Activated CD8-positive, alpha-beta T cell treated with anti-CD3 and anti-CD28 coated beads for 36 hours (primary cell): ENCODE measurements around the gene LLGL2. TPM values are rescaled to one million over a fixed set of nuclear protein-coding genes. Genes with fewer than 3 reads are reported as not detected.
A peak's percentile ranks its signal among the peaks of the same experiment; 100 is the strongest.

Source experiments
- ATAC-seq: fragments of 200-7000 bp; cut with Tn5 transposase; one replicate; pipeline ENCODE4 v1.10.0; 2021; ENCODE audit warnings: mild to moderate bottlenecking, moderate library complexity
- CTCF ChIA-PET: fragments of 350-600 bp; sonication (Branson Sonifier 250); formaldehyde crosslinking; loops from one replicate; lab custom pipeline; 2021; ENCODE audit warnings: antibody characterized with exemption; lab: Charles Lee
- POLR2A ChIA-PET: fragments of 350-600 bp; sonication (Branson Sonifier 250); formaldehyde crosslinking; loops from one replicate; lab custom pipeline; 2021; ENCODE audit warnings: antibody characterized with exemption; lab: Charles Lee
- DNase-seq: peaks from one replicate; pipeline ENCODE4 v3.0.0-alpha.2; 2020
- H3K27ac Mint-ChIP-seq: one replicate; pipeline ENCODE4 v1.8.0; 2021; ENCODE audit warnings: mild to moderate bottlenecking, mixed read lengths
- H3K27me3 Mint-ChIP-seq: one replicate; pipeline ENCODE4 v1.8.0; 2021; ENCODE audit warnings: mixed read lengths
- H3K36me3 Mint-ChIP-seq: one replicate; pipeline ENCODE4 v1.8.0; 2021; ENCODE audit warnings: low read depth, mixed read lengths
- H3K4me1 Mint-ChIP-seq: one replicate; pipeline ENCODE4 v1.8.0; 2021; ENCODE audit warnings: low read depth, mixed read lengths
- H3K4me3 Mint-ChIP-seq: one replicate; pipeline ENCODE4 v1.8.0; 2021; ENCODE audit warnings: mild to moderate bottlenecking, moderate library complexity, mixed read lengths
- H3K9me3 Mint-ChIP-seq: one replicate; pipeline ENCODE4 v1.8.0; 2021; ENCODE audit warnings: mixed read lengths
- CTCF ChIP-seq: fragments of 200-600 bp; IDR thresholded peaks from one replicate; pipeline ENCODE4 v1.8.0; 2022; ENCODE audit warnings: antibody characterized with exemption, mild to moderate bottlenecking
- intact Hi-C: fragments of 100-400 bp; cut with micrococcal nuclease; formaldehyde crosslinking; loops from one replicate; pipeline ENCODE4 v1.10.0; 2022
- total RNA-seq, 2 experiments: library from RNA; stranded (reverse); gene quantifications; one replicate each; pipeline ENCODE4 v1.2.3, GENCODE V29; 2021

The LLGL2 gene
- total RNA-seq, 2 experiments from 2014 or later = 7.2 to 7.4 TPM

- ATAC-seq (no peak), DNase-seq (no peak)
- Mint-ChIP-seq H3K4me3 (no peak overlapping the region), H3K9me3 (no peaks in the 10 kb centered on the region), H3K27me3 (no peaks in the 10 kb centered on the region), H3K4me1 (peaks cover 3% of the 10 kb centered on the region), H3K27ac (no peak overlapping the region), H3K36me3 (no peaks in the 10 kb centered on the region)
- ChIA-PET POLR2A (interaction anchor here (1.3 kb wide), 1 partner anchor 55 kb away, joined by 3 read pairs; the partner anchor contains the start of gene TMEM94), CTCF (interaction anchor here (1.0 kb wide), 2 partner anchors 100 to 304 kb away, joined by 3 read pairs; no protein-coding TSS in a partner anchor)
- TF ChIP-seq CTCF = no peak
- intact Hi-C loops = no loop called here
Observed at GRCh38 chr17:75511610-75512575, 13.6 kb upstream of the LLGL2 start.

- intact Hi-C loops = no loop called here
- Mint-ChIP-seq H3K4me1 (peaks cover 14% of the 10 kb centered on the region), H3K27me3 (no peaks in the 10 kb centered on the region), H3K36me3 (peaks cover 7% of the 10 kb centered on the region), H3K9me3 (no peaks in the 10 kb centered on the region), H3K27ac (no peak overlapping the region), H3K4me3 (no peak overlapping the region)
- ChIA-PET CTCF (interaction anchor here (1.0 to 1.1 kb wide), 5 partner anchors 13 to 305 kb away, joined by 3 to 4 read pairs (median 3); partner anchors contain the start of gene LLGL2), POLR2A (interaction anchor here (1.3 kb wide), 1 partner anchor 56 kb away, joined by 3 read pairs; the partner anchor contains the start of gene TMEM94)
- DNase-seq (no peak), ATAC-seq (no peak)
- TF ChIP-seq CTCF = no peak
Observed at GRCh38 chr17:75512926-75513640, 12.4 kb upstream of the LLGL2 start.

DNA sequence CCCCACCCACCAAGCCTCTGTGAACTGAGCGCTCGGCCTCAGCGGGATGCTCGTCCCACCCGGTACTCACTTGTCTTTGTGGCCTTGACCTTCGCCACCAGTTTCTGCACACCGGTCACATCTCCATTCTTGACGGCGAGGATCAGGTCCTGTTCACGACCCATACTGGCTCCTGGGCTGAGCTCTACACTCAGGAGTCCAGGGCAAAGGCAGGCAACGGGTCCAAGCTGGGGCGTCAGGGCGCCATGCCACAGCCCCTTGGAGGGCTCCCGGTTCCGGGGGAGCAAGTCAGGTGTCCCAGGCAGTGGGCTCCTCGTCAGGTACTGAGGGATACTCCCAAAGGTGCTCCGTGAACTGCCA lies 11.9 kb upstream of the LLGL2 start:
- Mint-ChIP-seq H3K4me1 (peaks cover 20% of the 10 kb centered on the region), H3K9me3 (no peaks in the 10 kb centered on the region), H3K4me3 (no peak overlapping the region), H3K36me3 (peaks cover 12% of the 10 kb centered on the region), H3K27ac (no peak overlapping the region), H3K27me3 (no peaks in the 10 kb centered on the region)
- no peak for DNase-seq
- no peak for TF ChIP-seq CTCF
- ATAC-seq = no peak
- ChIA-PET POLR2A (interaction anchor here (0.7 to 1.1 kb wide), 2 partner anchors 12 to 242 kb away, joined by 3 read pairs; partner anchors contain the start of genes LLGL2 and MIF4GD), CTCF (interaction anchor here (0.9 to 1.1 kb wide), 4 partner anchors 12 to 240 kb away, joined by 3 to 4 read pairs (median 3); partner anchors contain the start of gene LLGL2)
- intact Hi-C loops = no loop called here

DNA sequence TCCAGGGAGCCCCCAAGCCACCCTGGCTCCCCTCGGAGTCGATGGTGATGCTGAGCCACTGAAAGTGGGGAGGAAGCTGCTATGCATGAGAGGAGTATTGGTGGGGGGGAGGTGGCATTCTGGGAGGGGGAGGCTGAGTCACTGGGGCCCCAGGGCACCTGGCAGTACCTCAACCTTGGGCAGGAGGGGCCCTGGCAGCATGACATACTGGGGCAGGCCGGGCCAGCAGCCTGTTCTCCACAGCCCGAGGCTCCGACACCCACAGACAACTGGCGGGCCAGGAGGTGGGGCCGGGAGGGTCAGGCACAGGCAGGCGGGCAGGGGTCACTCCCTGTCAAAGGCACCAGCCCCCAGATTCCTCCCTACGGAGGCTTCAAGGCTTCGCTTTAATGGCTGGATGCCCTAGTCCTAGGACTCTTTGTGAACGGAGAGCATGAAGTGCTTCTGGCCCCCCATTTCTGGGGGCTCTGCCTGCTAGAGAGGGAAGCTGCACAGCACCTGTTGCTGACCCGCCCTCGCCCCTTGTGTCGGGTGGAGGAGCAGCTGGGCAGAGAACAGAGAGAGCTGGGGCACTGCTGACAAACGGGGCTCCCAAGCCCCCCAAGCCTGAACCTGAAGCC lies 11.1 kb upstream of the LLGL2 start:
- DNase-seq (peak; percentile 29), ATAC-seq (no peak)
- peaks cover 19% of the 10 kb centered on the region for H3K36me3 Mint-ChIP-seq
- TF ChIP-seq CTCF = no peak
- H3K4me1 Mint-ChIP-seq = peaks cover 25% of the 10 kb centered on the region
- POLR2A ChIA-PET = interaction anchor here (0.7 to 1.1 kb wide), 2 partner anchors 11 to 243 kb away, joined by 3 read pairs; partner anchors contain the start of genes LLGL2 and MIF4GD
- no peak overlapping the region for H3K27ac Mint-ChIP-seq
- CTCF ChIA-PET = interaction anchor here (0.7 to 1.0 kb wide), 3 partner anchors 11 to 192 kb away, joined by 3 to 5 read pairs (median 3); partner anchors contain the start of gene LLGL2
- intact Hi-C loops = no loop called here
- no peaks in the 10 kb centered on the region for H3K27me3 Mint-ChIP-seq
- H3K4me3 Mint-ChIP-seq = peak overlapping the region; percentile 52
- no peaks in the 10 kb centered on the region for H3K9me3 Mint-ChIP-seq
